GM19468 (cell line): ENCODE measurements around the gene FXYD4.
A peak's percentile ranks its signal among the peaks of the same experiment; 100 is the strongest.

Source experiments
- ATAC-seq: cut with Tn5 transposase; IDR thresholded peaks from one replicate; pipeline ENCODE4 v1.9.1; 2021; ENCODE audit warnings: mild to moderate bottlenecking, moderate library complexity, moderate number of reproducible peaks; ENCODE audit not compliant: unreplicated experiment; ENCODE audit errors: extremely low read depth

The FXYD4 gene

GRCh38 chr10:43342279-43343125, 28.9 kb upstream of the FXYD4 start:
- ATAC-seq: no peak

GRCh38 chr10:43343126-43343525, 28.3 kb upstream of the FXYD4 start:
- no peak for ATAC-seq

GRCh38 chr10:43344051-43344450, 27.4 kb upstream of the FXYD4 start:
- ATAC-seq: no peak

GRCh38 chr10:43347997-43348396, 23.4 kb upstream of the FXYD4 start:
- ATAC-seq: no peak

- ATAC-seq: peak; percentile 90
Observed at GRCh38 chr10:43348511-43349312, 22.7 kb upstream of the FXYD4 start.

GRCh38 chr10:43350156-43350555, 21.3 kb upstream of the FXYD4 start:
- ATAC-seq: no peak

- ATAC-seq: no peak
Observed at GRCh38 chr10:43350686-43351085, 20.8 kb upstream of the FXYD4 start.

- no peak for ATAC-seq
Observed at GRCh38 chr10:43351301-43351700, 20.1 kb upstream of the FXYD4 start.

- ATAC-seq: no peak
Observed at GRCh38 chr10:43352951-43353350, 18.5 kb upstream of the FXYD4 start.

GRCh38 chr10:43353495-43354329, 17.7 kb upstream of the FXYD4 start:
- no peak for ATAC-seq

- ATAC-seq: no peak
Observed at GRCh38 chr10:43354330-43354635, 17.2 kb upstream of the FXYD4 start.

GRCh38 chr10:43354879-43355380, 16.5 kb upstream of the FXYD4 start:
- ATAC-seq: no peak

GRCh38 chr10:43355749-43356371, 15.6 kb upstream of the FXYD4 start:
- no peak for ATAC-seq

- no peak for ATAC-seq
Observed at GRCh38 chr10:43360086-43360485, 11.3 kb upstream of the FXYD4 start.

GRCh38 chr10:43361547-43362190, 9.8 kb upstream of the FXYD4 start:
- no peak for ATAC-seq

GRCh38 chr10:43362191-43362839, 9.1 kb upstream of the FXYD4 start:
- peak; percentile 97 for ATAC-seq

- ATAC-seq: no peak
Observed at GRCh38 chr10:43365001-43365400, 6.4 kb upstream of the FXYD4 start.

GRCh38 chr10:43369921-43370320, 1.5 kb upstream of the FXYD4 start:
- no peak for ATAC-seq

GRCh38 chr10:43370671-43371215, 693 bp upstream of the FXYD4 start:
- no peak for ATAC-seq
